ENCODE results near the gene ZNF341.

ZNF341 gene

DNA sequence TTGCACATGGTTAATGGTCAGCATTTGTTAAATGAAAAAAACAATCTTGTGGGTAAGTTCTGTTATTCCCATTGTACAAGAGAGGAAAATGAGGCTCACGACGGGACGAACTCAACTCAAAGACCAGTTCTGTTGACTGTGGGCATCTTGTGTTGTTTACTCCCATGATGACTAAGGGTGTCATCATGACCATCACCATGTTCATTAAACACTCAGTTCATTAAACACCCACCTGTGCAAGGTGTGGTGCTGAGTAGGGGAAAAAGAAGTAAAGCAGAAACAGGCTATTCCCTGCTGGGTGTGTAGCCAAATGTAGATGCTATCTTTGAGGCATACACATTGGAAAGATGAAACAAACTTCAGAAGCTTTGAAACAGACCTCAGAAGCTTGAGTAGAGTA lies 83.9 kb downstream of the ZNF341 start:
- no peak for DNase-seq
- TF ChIP-seq GATA1 (IDR thresholded peaks at IDR 0.05; ENCODE audit: low read depth, low read length) (no peak), POLR2A (IDR thresholded peaks at IDR 0.05; ENCODE audit: low read length) (no peak)

DNA sequence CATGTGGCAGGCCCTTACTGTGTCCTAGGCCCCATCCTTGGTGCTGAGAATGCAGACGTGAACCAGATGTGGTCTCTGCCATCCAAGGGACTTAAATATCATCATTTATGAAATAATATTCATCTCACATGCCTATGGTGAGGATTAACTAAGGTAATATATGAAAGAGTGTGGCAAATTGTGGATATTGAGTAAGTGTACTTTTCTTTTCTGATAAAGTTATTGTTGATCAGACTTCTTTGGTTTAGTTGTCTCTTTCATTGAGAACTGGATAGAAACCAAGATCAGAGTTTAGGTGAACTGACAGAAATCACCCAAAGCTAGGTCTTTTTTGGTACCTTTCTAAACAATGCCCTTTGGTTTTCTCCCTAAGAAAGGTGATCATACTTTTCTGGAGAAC lies 84.4 kb downstream of the ZNF341 start:
- TF ChIP-seq POLR2A (IDR thresholded peaks at IDR 0.05; ENCODE audit: low read length) (no peak), GATA1 (IDR thresholded peaks at IDR 0.05; ENCODE audit: low read depth, low read length) (no peak)
- no peak for DNase-seq

- DNase-seq = no peak
- TF ChIP-seq GATA1 (IDR thresholded peaks at IDR 0.05; ENCODE audit: low read depth, low read length) (no peak), POLR2A (IDR thresholded peaks at IDR 0.05; ENCODE audit: low read length) (no peak)
Measured at GRCh38 chr20:33817411-33817810, 85.6 kb downstream of the ZNF341 start.

DNA sequence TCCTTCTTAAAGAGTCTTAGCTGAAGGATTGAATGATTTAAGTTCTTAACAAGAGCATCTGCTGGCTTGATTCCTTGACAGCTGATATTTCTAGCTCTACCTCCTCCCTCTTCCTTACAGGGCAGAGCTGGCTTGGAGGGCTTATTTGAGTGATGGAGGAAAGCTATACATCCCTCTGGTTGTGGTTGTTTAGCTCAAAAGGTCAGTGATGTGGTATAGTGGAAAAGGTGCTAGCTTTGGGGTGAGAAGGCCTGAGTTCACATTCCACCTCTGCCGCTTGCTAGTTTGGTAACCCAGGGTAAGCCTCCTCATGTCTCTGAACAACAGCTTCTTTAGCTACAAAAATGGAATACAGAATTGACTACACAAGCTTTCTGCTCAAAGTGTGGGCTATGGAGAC lies 87.7 kb downstream of the ZNF341 start:
- TF ChIP-seq GATA1 (IDR thresholded peaks at IDR 0.05; ENCODE audit: low read depth, low read length) = no peak
- TF ChIP-seq POLR2A (IDR thresholded peaks at IDR 0.05; ENCODE audit: low read length) = no peak
- DNase-seq = no peak

DNA sequence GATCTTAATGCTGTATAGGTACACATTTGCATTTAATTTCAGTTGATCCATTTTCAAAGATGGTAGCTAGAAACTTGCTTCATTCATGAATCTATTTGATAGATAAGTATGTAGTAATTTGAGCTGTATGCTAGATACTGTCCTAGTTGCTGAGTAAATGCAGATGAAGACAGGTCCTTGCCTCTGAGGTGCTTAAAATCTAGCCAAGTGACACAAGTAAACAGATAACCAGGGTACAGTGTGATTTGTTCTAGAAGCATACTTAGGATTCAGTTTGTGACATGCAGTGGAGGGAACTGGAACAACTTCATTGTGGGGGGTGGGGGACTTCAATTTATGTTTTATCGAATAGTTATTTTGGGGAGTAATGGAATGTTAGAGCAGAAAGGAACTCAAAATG lies 88.6 kb downstream of the ZNF341 start:
- TF ChIP-seq GATA1 (IDR thresholded peaks at IDR 0.05; ENCODE audit: low read depth, low read length) (no peak), POLR2A (IDR thresholded peaks at IDR 0.05; ENCODE audit: low read length) (no peak)
- no peak for DNase-seq

- TF ChIP-seq GATA1 (IDR thresholded peaks at IDR 0.05; ENCODE audit: low read depth, low read length) (no peak), POLR2A (IDR thresholded peaks at IDR 0.05; ENCODE audit: low read length) (no peak)
- peak in 1 of 2 experiments; percentile 14 for DNase-seq
Measured at GRCh38 chr20:33821270-33821836, 89.6 kb downstream of the ZNF341 start.

DNA sequence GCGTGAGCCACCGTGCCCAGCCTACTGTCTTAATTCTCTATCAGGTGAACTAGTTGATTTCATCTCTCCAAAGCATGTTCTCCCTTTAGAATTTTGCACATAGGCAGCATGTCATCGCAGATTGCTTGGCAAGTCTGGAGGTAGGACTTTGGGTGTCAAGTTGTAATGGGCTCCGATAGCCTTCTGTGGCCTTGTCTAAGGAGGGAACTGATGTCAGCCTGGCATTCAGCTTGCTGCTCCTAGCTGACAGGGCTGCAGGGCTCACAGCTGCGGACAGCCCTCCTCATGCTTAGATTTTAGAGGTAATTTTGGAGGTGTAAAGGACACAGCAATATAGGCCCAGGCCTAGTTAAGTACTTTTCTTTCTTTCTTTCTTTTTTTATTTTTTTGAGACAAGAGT lies 90.6 kb downstream of the ZNF341 start:
- TF ChIP-seq GATA1 (IDR thresholded peaks at IDR 0.05; ENCODE audit: low read depth, low read length) = no peak
- TF ChIP-seq POLR2A (IDR thresholded peaks at IDR 0.05; ENCODE audit: low read length) = no peak
- no peak for DNase-seq

GRCh38 chr20:33822991-33823390 lies 91.2 kb downstream of the ZNF341 start:
- TF ChIP-seq GATA1 (IDR thresholded peaks at IDR 0.05; ENCODE audit: low read depth, low read length) = no peak
- TF ChIP-seq POLR2A (IDR thresholded peaks at IDR 0.05; ENCODE audit: low read length) = no peak
- no peak for DNase-seq

DNA sequence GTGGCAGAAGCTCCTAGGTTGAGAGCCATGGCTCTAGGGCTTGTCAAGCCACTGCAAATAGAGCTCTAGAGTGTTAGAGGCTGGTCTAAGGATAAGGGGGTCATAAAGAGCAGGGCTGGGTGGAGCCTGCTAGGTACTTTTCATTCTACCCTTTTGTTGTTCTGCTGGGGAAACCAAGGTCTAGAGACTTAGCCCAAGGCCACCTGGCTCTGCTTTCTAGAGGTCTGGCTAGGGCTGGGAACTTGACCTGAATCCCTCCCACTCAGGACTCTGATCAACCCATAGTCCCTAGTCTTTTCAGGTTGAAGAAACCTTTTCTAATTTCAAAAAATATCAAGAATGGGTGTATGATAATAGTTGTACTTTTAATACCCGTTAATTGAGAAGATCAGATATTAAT lies 93.1 kb downstream of the ZNF341 start:
- TF ChIP-seq GATA1 (IDR thresholded peaks at IDR 0.05; ENCODE audit: low read depth, low read length) (no peak), POLR2A (IDR thresholded peaks at IDR 0.05; ENCODE audit: low read length) (no peak)
- DNase-seq = no peak

DNA sequence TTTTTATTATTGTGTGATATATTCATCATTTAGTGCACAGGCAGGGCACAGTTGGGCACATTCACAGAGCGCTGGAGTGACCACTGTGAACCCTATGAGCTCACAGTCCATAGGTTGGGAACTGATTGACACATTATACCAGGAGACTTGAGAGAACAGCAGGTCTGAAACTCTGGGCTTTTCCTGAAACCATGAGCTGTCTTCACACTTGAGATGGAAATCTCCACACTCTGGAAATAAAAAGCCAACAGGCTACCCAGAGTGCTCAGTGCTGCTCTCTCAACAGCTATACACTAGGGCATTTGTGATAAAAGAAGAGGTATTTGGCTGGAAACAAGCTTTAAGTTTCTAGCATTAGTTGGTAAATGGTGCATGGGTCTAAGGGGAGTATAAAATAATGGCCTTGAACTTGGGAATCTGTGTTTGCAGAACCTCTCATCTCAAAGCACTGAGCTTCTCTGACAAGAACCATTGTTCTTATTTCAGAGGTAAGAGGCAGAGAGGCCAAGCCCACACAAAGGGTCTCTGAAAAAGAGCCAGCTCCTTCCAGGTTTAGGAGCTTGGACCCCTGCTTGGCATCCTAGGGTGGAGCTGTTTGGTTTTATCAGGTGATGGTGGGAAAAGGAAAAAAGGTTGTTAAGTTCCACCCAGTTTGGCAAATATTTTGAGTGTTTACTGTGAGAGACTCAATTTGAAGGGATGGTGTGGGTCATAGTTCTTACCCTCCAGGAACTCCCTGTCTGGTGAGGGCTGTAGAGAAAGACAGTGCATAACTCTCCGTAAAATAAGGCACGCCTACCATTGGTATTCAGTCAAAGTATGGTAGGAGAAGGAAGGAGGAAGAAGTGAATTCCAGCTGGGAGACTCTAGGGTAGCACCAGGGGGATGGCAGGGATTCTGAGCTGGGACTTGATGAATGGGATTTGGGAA lies 93.8 kb downstream of the ZNF341 start:
- TF ChIP-seq GATA1 (IDR thresholded peaks at IDR 0.05; ENCODE audit: low read depth, low read length) = no peak
- TF ChIP-seq POLR2A (IDR thresholded peaks at IDR 0.05; ENCODE audit: low read length) = no peak
- DNase-seq = no peak

DNA sequence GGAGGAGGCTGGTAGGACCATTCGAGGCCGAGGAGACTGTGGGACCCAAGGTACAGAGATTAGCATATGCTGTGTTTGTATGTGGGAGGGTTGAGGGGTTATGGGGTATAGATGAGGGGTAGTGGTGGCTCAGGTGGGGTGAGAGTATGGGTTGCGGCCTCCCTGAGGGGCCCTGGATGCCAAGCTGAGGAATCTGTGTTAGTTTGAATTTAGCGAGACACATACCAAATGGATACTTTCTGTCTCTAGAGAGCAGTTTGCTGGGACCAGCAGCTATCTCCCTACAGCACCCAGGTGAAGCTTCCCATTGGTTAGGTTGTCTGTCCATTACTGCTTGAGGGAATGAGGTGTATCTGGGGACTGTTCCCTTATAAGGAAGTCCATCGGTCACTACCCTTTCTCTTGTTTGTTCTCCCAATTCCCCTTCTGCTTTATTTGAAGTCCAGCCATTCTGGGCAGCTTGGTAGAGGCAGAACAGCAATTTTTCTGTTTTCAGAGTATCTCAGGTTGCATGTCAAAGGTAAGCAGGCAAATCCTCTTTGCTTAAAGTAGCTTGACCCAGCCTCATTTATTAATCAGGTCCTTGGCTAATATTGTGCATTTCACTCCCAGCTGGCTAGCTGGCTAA lies 94.6 kb downstream of the ZNF341 start:
- no peak for TF ChIP-seq GATA1 (IDR thresholded peaks at IDR 0.05; ENCODE audit: low read depth, low read length)
- TF ChIP-seq POLR2A (IDR thresholded peaks at IDR 0.05; ENCODE audit: low read length) = no peak
- DNase-seq = peak; percentile 9 to 16

DNA sequence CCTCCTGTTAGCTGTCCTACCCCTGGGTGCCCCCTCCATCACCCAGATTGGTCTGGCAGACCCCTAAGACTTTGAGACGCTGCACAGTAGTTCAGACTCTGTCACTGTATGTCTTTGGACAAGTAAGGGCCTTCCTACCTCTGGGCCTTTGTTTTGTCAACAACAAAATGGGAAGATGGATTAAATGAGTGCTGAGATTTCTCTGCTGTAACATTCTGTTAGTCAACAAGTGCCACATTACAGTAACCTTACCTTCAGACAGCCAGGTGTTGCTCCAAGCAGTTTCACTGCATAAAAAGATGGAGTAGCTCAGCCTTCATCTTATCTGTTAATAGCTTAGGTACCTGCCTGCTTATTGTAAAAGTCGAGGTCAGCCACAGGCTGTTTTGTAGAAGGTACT lies 95.3 kb downstream of the ZNF341 start:
- no peak for DNase-seq
- TF ChIP-seq POLR2A (IDR thresholded peaks at IDR 0.05; ENCODE audit: low read length) = no peak
- TF ChIP-seq GATA1 (IDR thresholded peaks at IDR 0.05; ENCODE audit: low read depth, low read length) = no peak

GRCh38 chr20:33827634-33828325 lies 96.0 kb downstream of the ZNF341 start:
- no peak for DNase-seq
- TF ChIP-seq POLR2A (IDR thresholded peaks at IDR 0.05; ENCODE audit: low read length) (no peak), GATA1 (IDR thresholded peaks at IDR 0.05; ENCODE audit: low read depth, low read length) (no peak)

DNA sequence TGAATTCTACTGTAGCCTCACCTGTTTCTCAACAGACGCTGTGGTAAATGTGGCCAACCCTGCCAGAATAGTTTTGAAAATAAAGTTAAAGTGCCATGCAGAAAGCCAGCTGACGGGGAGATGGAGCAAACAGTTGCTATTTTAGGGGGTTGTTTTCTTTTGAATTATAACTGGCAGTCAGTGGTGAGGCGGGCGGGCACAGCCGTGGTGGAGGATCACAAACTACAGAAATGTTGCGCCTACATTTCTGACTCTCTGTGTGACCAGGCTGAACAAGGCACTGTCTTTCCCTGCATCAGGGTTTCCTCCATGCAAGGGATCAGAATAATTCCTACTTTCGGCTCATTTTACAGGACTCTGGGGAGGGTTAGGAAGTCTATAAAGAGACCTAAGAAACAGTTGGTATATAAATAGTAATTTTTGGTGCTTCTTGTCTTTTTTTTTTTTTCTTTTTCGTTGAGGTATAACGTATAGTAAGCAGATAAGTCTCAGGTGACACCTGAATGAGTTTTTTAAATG lies 96.6 kb downstream of the ZNF341 start:
- no peak for DNase-seq
- TF ChIP-seq GATA1 (IDR thresholded peaks at IDR 0.05; ENCODE audit: low read depth, low read length) (no peak), POLR2A (IDR thresholded peaks at IDR 0.05; ENCODE audit: low read length) (no peak)
